Measurements from ENCODE around the gene ATP7B.

The ATP7B gene

DNA sequence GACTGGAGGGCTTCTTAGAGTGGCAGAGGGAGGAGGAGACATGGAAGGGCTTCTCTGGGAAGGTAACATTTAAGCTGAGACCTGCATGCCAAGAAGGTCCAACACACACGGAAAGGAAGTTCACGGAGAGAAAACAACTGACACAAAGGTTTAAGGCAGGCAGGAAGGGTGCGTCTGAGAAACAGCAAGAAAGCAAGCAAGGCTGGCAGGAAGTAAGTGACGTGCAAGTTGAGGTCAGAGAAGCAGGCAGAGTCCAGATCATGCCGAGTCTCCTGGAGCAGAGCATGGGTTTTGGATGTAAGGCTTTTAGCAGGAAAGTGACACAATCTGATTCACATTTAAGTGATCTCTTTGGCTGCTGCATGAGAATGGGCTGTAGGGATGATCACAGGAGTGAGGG, 60.5 kb downstream of the ATP7B start:
- DNase-seq (ENCODE audit: low spot score), result no peak

DNA sequence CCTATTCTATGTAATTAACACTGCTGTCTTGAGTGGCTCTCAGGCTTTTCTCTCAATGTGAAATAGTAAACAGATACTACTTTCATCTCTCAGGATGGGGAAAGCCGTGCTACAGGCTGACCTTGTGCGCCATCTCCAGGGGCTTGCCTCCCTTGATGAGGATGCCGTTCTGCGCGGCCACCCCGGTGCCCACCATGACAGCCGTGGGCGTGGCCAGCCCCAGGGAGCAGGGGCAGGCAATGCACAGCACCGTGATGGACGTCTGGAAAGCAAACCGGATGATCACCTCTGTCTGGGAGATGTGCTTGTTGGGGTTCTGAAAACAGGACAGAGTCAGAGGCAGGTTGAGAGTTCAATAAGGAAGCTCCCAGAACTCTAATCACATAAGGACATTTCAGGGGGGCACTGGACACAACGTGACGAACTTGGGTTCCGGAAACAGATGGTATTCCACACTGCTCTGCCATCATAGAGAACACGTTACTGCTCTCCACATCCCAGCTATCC, 65.0 kb downstream of the ATP7B start:
- DNase-seq (ENCODE audit: low spot score), result no peak

DNA sequence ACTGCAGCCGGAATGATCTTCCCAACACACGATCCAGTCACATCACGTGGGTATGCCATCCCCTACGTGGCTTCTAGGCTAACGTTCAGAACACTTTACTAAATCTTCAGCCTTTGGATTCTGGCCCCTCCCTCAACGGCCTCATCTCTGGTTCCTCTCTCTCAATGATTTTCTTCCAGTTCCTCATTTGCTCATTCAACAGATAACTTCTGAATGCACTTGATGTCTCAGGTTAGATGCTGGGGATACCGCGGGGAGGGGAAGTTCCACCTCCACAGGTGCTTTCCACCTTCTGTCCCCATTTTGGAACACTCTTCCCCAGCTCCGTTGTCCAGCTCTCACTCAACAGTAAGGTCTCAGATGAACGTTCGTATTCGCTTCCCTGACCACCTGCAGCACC, 66.1 kb downstream of the ATP7B start:
- no peak for DNase-seq (ENCODE audit: low spot score)

DNA sequence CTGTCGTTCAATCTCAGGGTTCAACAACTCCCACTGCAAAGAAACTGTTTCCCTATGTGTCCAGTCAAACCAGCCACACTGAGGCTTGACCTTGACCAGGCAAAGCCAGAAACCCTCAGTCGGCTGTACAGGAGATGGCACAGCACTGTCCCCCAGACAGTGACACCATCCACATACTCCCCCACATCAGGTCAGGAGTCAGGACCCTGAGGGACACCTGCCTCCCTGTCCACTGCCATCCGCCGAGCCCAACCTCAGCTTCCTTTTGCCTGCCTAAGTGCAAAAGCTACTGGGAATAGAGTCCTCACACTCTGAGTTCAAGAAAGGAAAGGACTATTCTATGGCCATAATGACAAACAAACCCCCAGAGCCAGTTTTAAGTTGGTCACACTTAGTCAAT, 66.8 kb downstream of the ATP7B start:
- no peak for DNase-seq (ENCODE audit: low spot score)

DNA sequence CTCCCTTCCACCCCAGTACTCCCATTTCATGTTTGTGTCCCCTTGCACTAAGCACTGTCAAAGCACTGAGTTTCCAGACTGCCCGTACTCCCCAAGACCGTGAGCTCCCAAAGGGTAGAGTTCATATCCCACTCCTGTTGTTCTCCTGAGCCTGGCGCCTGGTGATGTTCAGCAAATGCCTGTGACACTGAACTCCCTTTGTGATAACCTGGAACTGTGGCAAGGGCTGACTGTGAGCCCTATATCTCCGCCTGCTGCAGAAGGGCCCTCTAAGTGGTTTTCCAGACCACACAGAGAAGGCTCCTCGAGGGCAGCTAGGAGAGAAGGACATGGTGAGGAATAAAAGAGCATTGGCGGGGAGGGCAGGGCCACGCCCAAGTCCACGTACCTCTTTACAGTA, 67.5 kb downstream of the ATP7B start:
- peak; percentile 18 for DNase-seq (ENCODE audit: low spot score)

DNA sequence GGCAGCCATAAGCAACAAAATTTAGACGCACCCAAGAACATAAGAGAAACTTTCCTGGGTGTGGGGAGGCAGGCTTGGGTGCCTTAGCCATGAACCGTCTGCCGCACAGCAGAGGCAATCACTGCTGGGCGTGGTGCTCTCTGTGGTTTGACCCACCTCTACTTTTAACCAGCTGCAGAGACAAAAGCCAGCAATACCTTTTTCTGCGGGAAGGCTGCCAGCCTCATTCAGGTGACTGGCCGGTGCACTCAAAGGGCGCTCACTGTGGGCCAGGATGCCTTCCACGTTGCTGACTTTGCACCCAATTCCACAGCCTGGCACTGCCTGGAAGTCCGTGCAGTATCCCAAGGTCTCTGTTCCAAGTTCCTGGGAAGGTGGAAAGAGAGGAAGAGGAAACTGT, 69.1 kb downstream of the ATP7B start:
- peak; percentile 67 for DNase-seq (ENCODE audit: low spot score)

DNA sequence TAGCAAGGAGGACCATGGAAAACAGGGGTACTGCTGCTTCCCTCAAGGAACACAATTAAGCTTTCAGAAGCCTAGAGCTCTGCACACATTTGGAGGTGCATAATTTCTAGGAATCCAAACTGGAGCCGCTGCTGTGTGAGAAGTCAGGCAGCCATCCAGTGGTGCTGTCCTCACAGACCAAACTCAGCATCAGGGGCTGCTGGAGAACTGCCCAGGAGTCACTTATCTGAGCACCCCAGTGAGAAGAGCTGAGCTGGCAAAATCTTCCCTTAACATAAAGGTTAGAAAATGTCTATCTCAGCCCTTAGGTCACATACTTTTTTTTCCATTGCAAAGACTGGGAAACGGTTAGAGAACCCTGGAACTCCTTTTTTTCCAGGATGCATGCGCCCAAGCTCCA, 72.8 kb downstream of the ATP7B start:
- DNase-seq (ENCODE audit: low spot score), result no peak

DNA sequence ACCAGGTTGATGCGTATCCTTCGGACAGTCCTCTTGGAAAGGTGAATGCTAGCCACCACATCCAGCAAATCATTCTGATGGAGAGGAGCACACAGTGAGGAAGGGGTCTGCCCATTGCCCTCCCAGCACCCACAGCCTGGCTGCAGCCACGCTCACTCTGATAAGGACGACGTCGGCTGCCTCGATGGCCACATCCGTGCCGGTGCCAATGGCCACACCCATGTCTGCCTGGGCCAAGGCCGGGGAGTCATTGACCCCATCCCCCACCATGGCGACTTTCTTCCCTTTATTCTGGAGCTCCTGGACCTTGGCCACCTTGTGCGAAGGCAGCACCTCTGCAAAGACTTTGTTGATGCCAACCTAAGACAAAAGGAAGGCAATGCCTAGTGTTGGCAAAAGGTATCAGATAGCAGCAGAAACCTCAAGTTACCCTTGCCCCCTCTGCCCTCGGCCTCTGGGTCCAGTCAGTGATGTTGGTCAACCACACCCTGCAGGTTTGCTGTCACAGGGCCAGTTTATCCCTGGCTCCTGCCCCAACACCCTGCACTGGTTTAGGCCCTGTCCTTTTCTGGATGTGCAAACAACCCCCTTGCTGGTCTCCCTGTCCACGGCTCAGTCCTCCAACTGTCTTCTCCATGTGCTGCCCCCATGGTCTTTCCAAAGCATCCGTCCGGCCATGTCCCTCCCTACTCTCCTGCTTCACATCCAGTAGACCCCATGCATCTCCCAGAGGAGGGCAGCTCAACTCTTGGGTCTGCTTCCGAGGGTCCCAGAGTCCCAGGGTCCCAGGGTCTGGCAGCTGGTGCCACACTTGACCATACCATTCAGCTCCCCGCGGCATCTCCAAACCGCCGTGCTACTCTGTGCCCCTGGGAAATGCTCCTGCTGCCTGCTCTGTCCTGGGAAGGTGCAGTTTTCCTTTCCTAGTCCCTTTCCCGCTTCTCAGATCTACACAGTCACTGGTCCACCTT, 73.6 kb downstream of the ATP7B start:
- no peak for DNase-seq (ENCODE audit: low spot score)

DNA sequence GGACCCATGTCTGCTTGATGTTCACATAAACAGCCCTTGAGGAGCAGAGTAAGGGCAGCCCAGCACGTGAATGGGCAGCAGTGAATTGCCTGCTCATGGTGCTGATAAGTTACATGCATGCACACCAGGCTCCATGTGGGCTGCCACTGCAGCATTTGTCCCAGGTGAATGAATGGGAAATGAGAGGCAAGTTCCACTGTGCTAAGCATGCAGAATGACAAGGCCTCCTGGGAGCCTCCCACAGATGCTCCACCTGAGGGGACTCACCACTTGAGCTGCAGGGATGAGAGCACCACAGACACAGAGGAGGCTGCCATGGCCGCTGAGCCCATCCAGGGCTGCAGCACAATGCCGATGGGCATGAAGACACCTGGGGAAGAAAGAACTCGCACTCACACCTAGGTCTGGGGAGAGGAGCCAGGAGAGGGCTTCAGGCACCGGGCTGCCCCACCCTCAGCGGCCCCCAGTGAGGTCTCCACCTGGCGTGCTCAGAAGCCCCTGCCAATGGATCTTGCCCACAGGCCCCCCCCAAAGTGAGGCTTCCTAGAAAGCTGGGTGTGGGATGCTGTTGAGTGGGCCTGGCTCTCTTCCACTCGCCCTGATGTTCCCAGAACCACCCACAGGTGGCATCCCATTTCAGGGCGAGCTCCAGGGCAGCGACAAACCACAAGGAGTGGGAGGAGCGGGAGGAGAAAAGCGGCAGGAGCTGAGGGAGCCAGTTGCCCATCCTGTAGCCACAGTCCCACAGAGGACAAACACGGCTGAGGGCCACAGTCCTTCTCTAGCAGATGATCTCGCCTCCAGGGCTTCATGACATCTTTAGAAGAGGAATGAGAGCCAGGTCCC, 75.7 kb downstream of the ATP7B start:
- no peak for DNase-seq (ENCODE audit: low spot score)

DNA sequence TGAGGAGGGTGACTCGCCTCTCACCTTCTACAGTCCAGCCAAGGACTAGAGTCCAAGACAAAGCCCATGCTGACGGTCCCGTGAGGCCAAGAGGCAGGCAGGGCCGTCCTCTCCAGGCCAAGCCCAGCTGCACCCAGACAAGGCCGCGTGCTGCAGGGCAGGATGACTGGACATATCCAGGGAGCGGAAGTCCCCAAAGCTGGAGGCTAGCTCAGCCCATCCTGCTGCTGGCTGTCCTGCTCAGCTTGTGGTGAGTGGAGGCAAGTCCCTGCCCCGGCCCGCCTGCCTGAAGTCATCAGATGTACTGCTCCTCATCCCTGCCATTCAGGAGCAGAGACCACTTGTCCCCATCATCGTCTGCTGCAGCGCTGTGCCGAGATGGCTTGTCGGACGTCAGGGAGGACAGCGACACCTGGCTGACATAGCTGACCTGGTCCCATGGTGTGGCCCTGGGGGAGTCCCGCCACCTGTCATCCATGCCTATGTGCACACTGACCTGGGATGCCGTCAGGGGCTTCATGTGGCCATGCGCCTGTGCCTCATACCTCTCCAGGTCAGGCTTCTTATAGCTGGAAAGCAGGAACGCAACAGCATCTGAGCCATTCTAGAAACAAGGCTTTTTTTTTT, 76.7 kb downstream of the ATP7B start:
- no peak for DNase-seq (ENCODE audit: low spot score)

DNA sequence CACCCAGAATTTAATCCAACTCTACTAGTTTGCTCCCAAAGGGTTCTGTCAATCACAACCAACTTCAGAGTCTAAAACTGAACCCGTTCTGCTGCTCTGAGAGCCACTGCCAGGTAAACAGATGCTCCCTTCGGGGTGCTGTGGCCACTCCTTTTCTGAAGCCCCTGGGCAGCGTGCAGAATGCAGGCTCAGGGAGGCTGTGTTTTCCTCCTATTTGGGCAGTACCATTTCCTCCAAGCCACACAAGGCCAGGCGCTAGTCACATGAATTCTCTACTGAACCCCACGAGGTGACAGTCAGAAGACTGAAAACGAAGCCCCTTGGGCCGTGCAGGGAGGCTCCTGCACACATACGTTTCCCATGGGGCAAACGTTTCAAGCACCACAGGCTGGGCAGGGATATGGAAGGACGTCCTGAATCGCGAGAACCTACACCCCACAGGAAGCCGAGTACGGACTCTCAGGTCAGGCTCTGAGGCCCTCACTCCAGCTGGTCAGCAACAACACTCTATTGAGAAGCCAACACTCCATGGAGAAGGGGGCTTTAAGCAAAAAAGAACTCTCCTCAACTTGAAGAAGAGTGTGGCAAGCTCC, 77.7 kb downstream of the ATP7B start:
- DNase-seq (ENCODE audit: low spot score), result no peak

DNA sequence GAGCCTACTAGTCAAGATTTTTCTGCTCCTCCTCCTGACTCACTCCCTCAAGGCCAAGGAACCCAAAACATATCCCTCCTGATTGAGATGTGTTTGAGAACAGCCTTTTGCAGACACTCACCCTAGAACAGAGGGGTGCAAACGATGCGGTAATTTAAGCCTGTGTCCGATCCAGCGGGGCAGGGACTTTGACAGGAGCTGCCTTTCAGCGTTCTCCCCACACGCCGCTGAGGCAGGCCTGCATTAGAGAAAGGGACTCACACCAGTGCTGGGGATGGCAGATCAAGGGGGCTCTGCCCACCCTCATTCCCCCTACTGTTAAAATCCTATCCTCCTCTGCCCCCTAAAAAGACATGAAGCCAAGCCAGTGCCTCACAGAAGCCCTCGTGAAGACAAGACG, 79.0 kb downstream of the ATP7B start:
- DNase-seq (ENCODE audit: low spot score), result no peak

DNA sequence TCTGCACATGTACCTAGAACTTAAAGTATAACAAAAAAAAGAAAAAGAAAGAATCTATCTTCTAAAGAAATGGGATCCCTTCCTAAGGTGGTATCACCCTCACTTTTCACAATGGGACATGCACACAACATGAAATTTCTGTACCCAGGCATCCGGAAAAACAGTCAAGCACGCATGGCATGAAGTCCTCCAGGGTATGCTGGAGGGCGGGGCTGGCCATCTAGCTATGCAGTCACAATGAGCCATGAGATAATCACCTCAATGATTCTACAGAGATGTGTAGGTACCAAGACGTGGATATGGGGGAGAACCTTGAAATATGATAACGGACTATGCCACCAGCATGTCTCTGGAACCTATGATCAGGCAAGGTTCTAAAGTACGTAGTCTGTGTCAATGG, 79.6 kb downstream of the ATP7B start:
- no peak for DNase-seq (ENCODE audit: low spot score)

DNA sequence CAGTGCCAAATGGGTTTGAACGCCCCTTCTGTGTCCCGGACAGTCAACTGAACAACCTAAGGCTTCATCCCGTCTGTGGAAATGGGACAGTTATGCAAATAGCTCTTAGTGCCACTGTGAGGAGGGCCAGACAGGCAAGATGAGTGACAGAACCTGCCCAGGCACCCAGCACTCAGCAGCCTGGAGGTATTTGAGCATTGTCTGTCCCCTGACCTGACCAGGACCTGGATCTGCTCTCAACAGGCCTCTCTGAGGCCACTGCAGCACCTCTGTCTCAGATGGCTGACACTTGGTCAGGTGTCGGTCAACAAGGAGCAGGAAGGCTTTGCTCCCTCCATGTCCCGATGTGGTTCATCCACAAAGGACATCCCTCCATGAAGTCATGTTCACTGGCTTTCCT, 81.6 kb downstream of the ATP7B start:
- no peak for DNase-seq (ENCODE audit: low spot score)

DNA sequence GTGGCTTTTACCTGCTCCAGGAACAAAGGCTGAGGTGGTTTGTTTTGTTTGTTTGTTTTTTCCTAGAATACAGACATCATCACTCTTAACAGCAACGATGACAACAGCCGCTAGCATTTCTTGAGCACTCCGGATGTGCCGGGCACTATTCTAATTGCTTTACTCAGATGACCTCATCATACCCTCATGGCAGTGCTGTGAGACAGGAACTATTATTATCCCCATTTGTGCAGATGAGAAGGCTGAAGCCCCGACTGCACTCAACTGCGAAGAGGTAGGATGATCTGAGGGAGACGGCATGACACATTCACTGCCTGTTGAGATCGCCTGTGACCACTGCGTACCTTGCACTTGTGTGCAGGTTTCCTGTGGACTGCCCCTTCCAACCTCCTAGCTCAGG, 83.0 kb downstream of the ATP7B start:
- no peak for DNase-seq (ENCODE audit: low spot score)

DNA sequence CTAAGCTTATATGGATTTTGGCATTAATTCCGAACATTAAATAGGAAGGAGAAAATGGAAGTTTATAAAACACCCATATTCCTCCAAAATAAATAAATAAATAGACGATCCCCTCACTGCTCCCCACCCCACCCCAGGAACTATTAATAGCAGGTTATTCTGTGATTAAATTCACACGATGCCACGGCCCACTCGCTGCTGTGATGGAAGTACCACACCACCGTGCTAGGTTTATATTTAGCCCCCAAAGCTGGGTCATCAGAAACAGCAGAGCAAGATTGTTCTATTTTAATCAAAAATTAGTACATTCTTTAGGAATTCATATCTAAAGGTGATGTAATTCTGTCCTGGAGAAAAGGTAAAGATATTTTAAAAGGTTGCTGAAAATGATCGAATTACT, 84.1 kb downstream of the ATP7B start:
- no peak for DNase-seq (ENCODE audit: low spot score)

DNA sequence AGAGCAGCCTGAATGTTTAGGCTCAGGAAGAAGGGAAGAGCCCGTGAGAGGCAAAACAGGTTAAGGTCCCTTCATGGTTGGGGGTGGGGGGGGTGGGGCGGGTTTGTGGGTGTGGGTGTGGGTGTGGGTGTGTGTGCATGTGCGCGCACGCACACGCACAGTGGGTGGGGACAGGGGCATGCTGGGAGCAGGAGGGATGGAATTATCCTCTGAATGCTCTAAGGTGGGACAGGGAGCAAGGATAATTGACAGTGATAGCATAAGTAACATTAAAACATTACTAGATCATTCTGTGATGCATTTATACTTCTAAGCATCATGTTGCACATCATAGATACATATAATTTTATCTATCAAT, 84.7 kb downstream of the ATP7B start:
- no peak for DNase-seq (ENCODE audit: low spot score)

DNA sequence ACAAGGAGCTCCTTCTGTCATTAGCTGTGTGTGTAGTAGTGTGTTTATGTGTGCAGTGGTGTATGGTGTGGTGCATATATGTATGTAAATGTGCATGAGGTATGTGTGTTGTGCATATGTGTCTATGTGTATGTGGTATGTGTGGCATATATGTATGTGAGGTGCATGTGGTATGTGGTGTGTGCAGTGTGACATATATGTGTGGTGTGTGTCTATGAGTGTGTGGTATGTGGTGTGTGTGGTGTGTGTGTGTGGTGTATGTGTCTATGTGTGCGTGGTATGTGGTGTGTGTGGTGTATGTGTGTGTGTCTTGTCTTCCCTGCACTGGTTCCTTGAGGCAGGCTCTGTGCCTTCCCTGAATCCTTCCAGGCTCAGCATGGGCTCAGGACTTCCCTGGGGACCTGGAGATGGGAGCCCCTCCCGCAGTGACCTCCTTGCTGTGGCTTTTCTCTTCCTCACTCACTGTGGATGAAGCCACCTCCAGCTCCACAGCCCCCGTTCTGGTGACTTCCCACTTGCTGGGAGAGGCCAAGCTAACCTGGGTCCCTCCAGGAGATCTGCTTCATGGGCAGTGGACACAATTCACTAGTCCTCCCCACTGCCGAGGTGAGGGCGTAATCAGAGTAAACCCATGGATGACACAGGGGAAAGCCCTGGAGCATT, 85.3 kb downstream of the ATP7B start:
- DNase-seq (ENCODE audit: low spot score), result no peak

DNA sequence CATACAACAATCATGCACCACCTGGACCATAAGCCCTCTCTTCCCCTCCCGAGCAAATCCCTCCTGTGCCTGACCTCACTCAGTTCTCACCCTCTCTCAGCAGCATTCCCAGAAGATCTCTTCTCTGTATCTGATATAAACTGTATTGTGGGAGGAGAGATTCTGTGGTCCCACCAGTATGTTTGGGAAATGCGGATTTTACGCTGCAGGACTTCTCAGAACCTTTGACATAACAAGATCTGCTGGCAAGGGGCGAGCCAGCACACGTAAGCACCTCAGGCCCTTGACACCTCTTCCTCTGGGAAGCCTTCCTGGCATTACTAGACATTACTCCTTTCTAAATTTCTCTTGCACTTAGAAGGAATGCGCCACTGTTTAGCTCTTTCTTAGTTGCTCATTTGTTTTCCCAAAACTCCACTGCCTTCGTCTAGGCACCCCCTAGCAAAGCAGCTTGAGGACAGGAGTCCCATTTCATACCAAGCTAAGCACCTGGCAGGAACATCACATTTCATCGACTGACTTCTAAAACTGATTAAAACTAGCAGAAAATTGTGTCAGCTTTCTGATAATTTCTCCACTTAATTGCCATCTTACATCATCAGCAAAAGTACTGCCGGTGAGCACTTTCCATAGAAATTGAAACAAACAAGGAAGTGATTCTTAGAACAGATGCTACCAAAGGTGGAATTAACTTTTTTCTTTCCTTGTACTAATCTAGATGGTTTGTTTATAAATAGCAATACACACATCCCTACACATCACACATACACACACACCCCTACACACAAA, 86.3 kb downstream of the ATP7B start:
- DNase-seq (ENCODE audit: low spot score), result no peak

DNA sequence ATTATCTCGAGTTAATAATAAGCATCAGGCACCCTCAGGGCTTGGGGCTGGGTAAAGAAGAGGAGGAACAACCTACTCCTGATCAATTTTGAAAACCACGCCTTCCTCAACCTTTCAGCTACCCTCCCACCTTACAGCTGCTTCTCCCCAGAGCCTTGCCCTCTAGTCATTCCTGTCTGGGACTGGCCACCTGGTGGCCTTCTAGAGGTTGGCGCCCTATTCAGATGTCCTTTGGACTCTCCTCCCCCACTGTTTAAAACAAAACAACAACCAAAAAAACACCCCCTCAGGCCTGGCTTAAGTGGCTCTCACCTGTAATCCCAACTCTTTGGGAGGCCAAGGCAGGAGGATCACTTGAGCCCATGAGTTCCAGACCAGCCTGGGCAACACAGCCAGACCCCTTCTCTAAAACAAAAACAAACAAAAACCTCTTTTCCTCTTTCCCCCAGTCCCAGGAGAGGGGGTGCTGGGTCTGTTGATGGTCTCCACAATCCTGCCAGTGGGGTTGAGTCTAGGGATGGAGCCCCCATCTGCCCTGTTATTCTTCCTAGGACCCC, 87.2 kb downstream of the ATP7B start:
- DNase-seq (ENCODE audit: low spot score), result no peak
